K562 (cell line): ENCODE results near the gene ACER3. TPM values are rescaled to one million over a fixed set of nuclear protein-coding genes. Genes with fewer than 3 reads are reported as not detected.

ENCODE experiments used
- ATAC-seq: fragments of 200-7000 bp; cut with Tn5 transposase; 3 replicates; pipeline ENCODE4 v1.9.1; 2020; ENCODE audit warnings: moderate library complexity
- BruUV-seq: library from RNA; stranded (reverse); fragments of 400-500 nt; replicated peaks from 2 replicates; lab custom pipeline; 2021; lab: Mats Ljungman, UMichigan
- CTCF ChIA-PET: fragments of 300-600 bp; formaldehyde crosslinking; extraction: SDS; loops from one replicate; lab custom pipeline; 2021; ENCODE audit warnings: low intra/inter-chr PET ratio; lab: Yijun Ruan, JAX
- POLR2A ChIA-PET: fragments of 300-600, 350-650 bp; sonication (Branson Sonifier 250); formaldehyde crosslinking; extraction: SDS; loops from one replicate; lab custom pipeline; 2021; ENCODE audit warnings: antibody characterized with exemption, inconsistent platforms; lab: Yijun Ruan, JAX
- DNase-seq, 4 experiments: peaks; one replicate each; pipeline versions ENCODE4 v3.0.0 to v3.0.0-alpha.2; 2011 to 2018; ENCODE audit warnings: low spot score in 3 of 4, mixed read lengths in 3 of 4; ENCODE audit errors: extremely low read depth in 1 of 4
- FAIRE-seq: peaks from 2 replicates; lab custom pipeline; 2011; peaks lifted over from hg19 to GRCh38; lab: Jason Lieb, UNC
- H2AFZ ChIP-seq: 2 replicates; pipeline ENCODE4 v1.6.0; 2011; ENCODE audit warnings: low read depth, low read length, control low read depth, inconsistent platforms
- H3K27ac ChIP-seq: fragments of 200-600 bp; 3 replicates; pipeline ENCODE4 v1.8.0; 2011; ENCODE audit warnings: low read depth, mild to moderate bottlenecking, control low read depth, inconsistent platforms, low read length, moderate library complexity, mixed read lengths; ENCODE audit errors: extremely low read depth
- H3K27me3 ChIP-seq, 2 experiments: fragments of 300-600 bp in 1 of 2; 2 replicates in 1 of 2; 3 replicates in 1 of 2; pipeline versions ENCODE4 v1.6.0 to v1.8.0; 2011; ENCODE audit warnings: inconsistent platforms in 2 of 2, low read length in 2 of 2, mild to moderate bottlenecking in 1 of 2, mixed read lengths in 1 of 2, moderate library complexity in 1 of 2; ENCODE audit not compliant: control insufficient read depth in 2 of 2, insufficient read depth in 2 of 2
- H3K36me3 ChIP-seq: fragments of 300-600 bp; 3 replicates; pipeline ENCODE4 v1.8.0; 2011; ENCODE audit warnings: mild to moderate bottlenecking, low read length, inconsistent platforms; ENCODE audit not compliant: control insufficient read depth, insufficient read depth
- H3K4me1 ChIP-seq, 2 experiments: fragments of 200-600 bp in 1 of 2; replicated peaks in 1 of 2; 2 replicates in 1 of 2; 3 replicates in 1 of 2; pipeline versions ENCODE4 v1.5.1 to v1.8.0; 2011; ENCODE audit warnings: inconsistent platforms in 2 of 2, low read length in 2 of 2, mild to moderate bottlenecking in 1 of 2, mixed read lengths in 1 of 2, moderate library complexity in 1 of 2; ENCODE audit not compliant: control insufficient read depth in 2 of 2, insufficient read depth in 2 of 2
- H3K4me2 ChIP-seq: 2 replicates; pipeline ENCODE4 v1.6.1; 2011; ENCODE audit warnings: low read length, control low read depth, inconsistent platforms, mixed read lengths; ENCODE audit not compliant: insufficient read depth
- H3K4me3 ChIP-seq: fragments of 200-600 bp; sonication (generic), shearing (Covaris generic); 2 replicates; pipeline ENCODE4 v1.5.1; 2016; ENCODE audit warnings: control low read depth, inconsistent platforms
- H3K79me2 ChIP-seq: fragments of 200-600 bp; 3 replicates; pipeline ENCODE4 v1.8.0; 2011; ENCODE audit warnings: low read length, inconsistent platforms; ENCODE audit not compliant: control insufficient read depth, insufficient read depth
- H3K9ac ChIP-seq, 2 experiments: 2 replicates each; pipeline versions ENCODE4 v1.6.0 to v1.6.1; 2011; ENCODE audit warnings: low read depth in 2 of 2, low read length in 2 of 2, control low read depth in 1 of 2, inconsistent platforms in 1 of 2, mild to moderate bottlenecking in 1 of 2, mixed read lengths in 1 of 2; ENCODE audit not compliant: insufficient read depth in 1 of 2
- H3K9me1 ChIP-seq: one replicate; pipeline ENCODE4 v1.6.0; 2011; ENCODE audit warnings: inconsistent platforms, mild to moderate bottlenecking, low read length, moderate library complexity; ENCODE audit not compliant: control insufficient read depth, insufficient read depth
- H3K9me3 ChIP-seq: replicated peaks from 2 replicates; pipeline ENCODE4 v1.5.1; 2011; ENCODE audit warnings: low read depth, low read length, inconsistent platforms; ENCODE audit not compliant: control insufficient read depth, insufficient read depth
- H4K20me1 ChIP-seq: replicated peaks from 2 replicates; pipeline ENCODE4 v1.6.1; 2011; ENCODE audit warnings: low read length, inconsistent platforms, mixed read lengths; ENCODE audit not compliant: control insufficient read depth, insufficient read depth
- C11orf30 ChIP-seq: fragments of 450-650 bp; IDR thresholded peaks from 2 replicates; pipeline ENCODE4 v1.6.1; 2016; ENCODE audit warnings: low read depth, mild to moderate bottlenecking
- CBFB ChIP-seq: sonication (generic); formaldehyde crosslinking; IDR thresholded peaks from 2 replicates; pipeline ENCODE4 v1.4.0; 2020; ENCODE audit warnings: mild to moderate bottlenecking, missing genetic modification reagents
- CEBPB ChIP-seq: fragments of 450-650 bp; IDR thresholded peaks from 2 replicates; pipeline ENCODE4 v1.6.1; 2016; ENCODE audit warnings: missing genetic modification characterization, missing compliant biosample characterization
- CEBPG ChIP-seq, 3 experiments: fragments of 200-800 bp in 1 of 3; sonication (Bioruptor generic) in 1 of 3; sonication (generic) in 1 of 3; formaldehyde crosslinking in 1 of 3; IDR thresholded peaks in 2 of 3; conservative IDR thresholded peaks in 1 of 3; 2 replicates each; pipeline versions ENCODE4 v1.6.1 to v1.8.0; 2016 to 2022; ENCODE audit warnings: missing compliant biosample characterization in 2 of 3, missing genetic modification characterization in 2 of 3, mild to moderate bottlenecking in 1 of 3, missing genetic modification reagents in 1 of 3
- FOXJ2 ChIP-seq: fragments of 200-800 bp; sonication (Bioruptor generic); IDR thresholded peaks from 2 replicates; pipeline ENCODE4 v1.6.1; 2016; ENCODE audit warnings: missing genetic modification characterization, missing compliant biosample characterization
- GTF3C2 ChIP-seq: IDR thresholded peaks from 3 replicates; pipeline ENCODE4 v1.6.1; 2011; ENCODE audit warnings: borderline replicate concordance, mild to moderate bottlenecking, moderate library complexity; ENCODE audit not compliant: insufficient read length; ENCODE audit errors: extremely low read depth
- MAFF ChIP-seq: IDR thresholded peaks from 2 replicates; pipeline ENCODE4 v1.6.1; 2012; ENCODE audit warnings: low read length, improper control_type of control experiment
- MAFG ChIP-seq: fragments of 450-650 bp; conservative IDR thresholded peaks from 2 replicates; pipeline ENCODE4 v1.6.1; 2016; ENCODE audit warnings: missing genetic modification characterization, missing compliant biosample characterization
- MAFK ChIP-seq: IDR thresholded peaks from 2 replicates; pipeline ENCODE4 v1.6.1; 2011; ENCODE audit warnings: low read length, improper control_type of control experiment
- NFATC3 ChIP-seq: fragments of 450-650 bp; IDR thresholded peaks from 2 replicates; pipeline ENCODE4 v1.6.1; 2017; ENCODE audit warnings: mild to moderate bottlenecking
- NFE2 ChIP-seq: IDR thresholded peaks from 2 replicates; pipeline ENCODE4 v1.6.1; 2014; ENCODE audit warnings: antibody characterized with exemption, low read depth
- PKNOX1 ChIP-seq: fragments of 450-650 bp; IDR thresholded peaks from 2 replicates; pipeline ENCODE4 v1.6.1; 2016
- SIX5 ChIP-seq, 2 experiments: IDR thresholded peaks; 2 replicates each; pipeline ENCODE4 v1.6.1; 2011; ENCODE audit warnings: low read length in 2 of 2, borderline replicate concordance in 1 of 2, low read depth in 1 of 2, mild to moderate bottlenecking in 1 of 2, moderate library complexity in 1 of 2; ENCODE audit not compliant: insufficient read depth in 1 of 2
- ZBTB17 ChIP-seq: fragments of 450-650 bp; formaldehyde crosslinking; IDR thresholded peaks from 2 replicates; pipeline ENCODE4 v1.4.0; 2020; ENCODE audit warnings: mild to moderate bottlenecking
- ZNF23 ChIP-seq: fragments of 250-450 bp; sonication (Bioruptor Pico); IDR thresholded peaks from 2 replicates; pipeline ENCODE4 v1.4.0; 2020; ENCODE audit warnings: mild to moderate bottlenecking
- ZNF277 ChIP-seq: fragments of 250-450 bp; sonication (Bioruptor Pico); IDR thresholded peaks from 2 replicates; pipeline ENCODE4 v1.8.0; 2022; ENCODE audit warnings: inconsistent platforms, mild to moderate bottlenecking, moderate library complexity, borderline replicate concordance
- WGBS: fragments of 100-300 bp; shearing (Covaris generic); methylation state at CpG from one replicate; pipeline ENCODE4 v1.1.6; 2016; ENCODE audit warnings: low coverage, mixed read lengths; ENCODE audit not compliant: insufficient coverage; ENCODE audit errors: missing lambda C conversion rate; 5-methylcytosine and 5-hydroxymethylcytosine counted together
- in situ Hi-C: fragments of 300-500 bp; cut with MboI; formaldehyde crosslinking; loops from 4 replicates; pipeline ENCODE4 v1.15.0; 2018; ENCODE audit warnings: inconsistent platforms, mixed read lengths
- intact Hi-C: fragments of 100-400 bp; cut with micrococcal nuclease; formaldehyde crosslinking; loops from 2 replicates; pipeline ENCODE4 v1.14.2; 2022
- polyA plus RNA-seq, 8 experiments: library from polyadenylated mRNA; depleted of rRNA in 4 of 8; stranded (reverse) in 5 of 8; unstranded in 3 of 8; fragments of >200 nt; fragmentation: Nextera tagmentation in 2 of 8; fragmentation: Illumina TruSeq in 1 of 8; extraction: Ambion mirVana in 2 of 8; extraction: Trizol in 1 of 8; gene quantifications; 2 replicates each; pipeline versions ENCODE4 v1.2.1 to v1.2.3, GENCODE V29; 2011 to 2014; ENCODE audit warnings: inconsistent platforms in 1 of 8, missing spikeins in 1 of 8
- total RNA-seq, 7 experiments: library from RNA; depleted of rRNA in 6 of 7; stranded (reverse); fragments of >200 nt in 6 of 7; fragmentation: Illumina TruSeq in 2 of 7; extraction: Trizol in 2 of 7; gene quantifications; 2 replicates each; pipeline versions ENCODE4 v1.2.1 to v1.2.3, GENCODE V29; 2011 to 2021; ENCODE audit warnings: low replicate concordance in 1 of 7

The ACER3 gene
- total and polyA plus RNA-seq, 9 of the 15 experiments (the other 6 are each of a cell fraction or from before 2014, with no cell fraction given), result 2.0 to 23.8 (median 9.5) TPM

GRCh38 chr11:76902121-76903014 is 41.6 kb downstream of the ACER3 start:
- H3K9ac ChIP-seq, result no peak overlapping the region
- ChIA-PET CTCF (no interaction called here), POLR2A (interaction anchor here (0.6 to 1.2 kb wide), 2 partner anchors 39 to 62 kb away, joined by 3 to 4 read pairs; no protein-coding TSS in a partner anchor)
- FAIRE-seq (peak; percentile 23), ATAC-seq (peak; percentile 42), DNase-seq (no peak)
- in situ Hi-C loops (no loop called here), intact Hi-C loops (no loop called here)
- no peaks in the 10 kb centered on the region for H3K9me1 ChIP-seq
- no peak overlapping the region for H3K27ac ChIP-seq
- H3K36me3 ChIP-seq, result no peaks in the 10 kb centered on the region; the same call in 2 of the 3 replicates
- no peak overlapping the region for H3K4me2 ChIP-seq
- no peaks in the 10 kb centered on the region; the same call in 2 of the 3 replicates for H3K79me2 ChIP-seq
- peaks cover 3% of the 10 kb centered on the region; the same call in 1 of the 2 replicates for H3K9me3 ChIP-seq
- BruUV-seq, result no TSS peak
- H3K27me3 ChIP-seq, result no peaks in the 10 kb centered on the region
- no peak overlapping the region for H2AFZ ChIP-seq
- peaks cover 0 to 16% of the 10 kb centered on the region in 2 experiments; a peak in 3 of 5 replicates for H3K4me1 ChIP-seq
- 50% methylated on average over 5 of the region's 5 CpGs for WGBS
- no peaks in the 10 kb centered on the region for H4K20me1 ChIP-seq
- H3K4me3 ChIP-seq, result no peak overlapping the region
- TF ChIP-seq SIX5 (IDR thresholded peaks at IDR 0.05; ENCODE audit: borderline replicate concordance in 1 of 2, insufficient read depth in 1 of 2, low read depth in 1 of 2, low read length in 2 of 2) (no peak), FOXJ2 (tag) (no peak), NFATC3 (no peak), ZBTB17 (CRISPR knock-in tag) (peak; percentile 92), CEBPG (CRISPR knock-in tag; IDR thresholded peaks at IDR 0.05) (no peak), CEBPG (tag; conservative IDR thresholded peaks at IDR 0.05 in 1 of 2, IDR thresholded peaks at IDR 0.05 in 1 of 2) (0 out of 4 replicates have a peak, but pooled peaks of 1 of the 2 experiments have one; percentile 19), CBFB (CRISPR knock-in tag) (no peak), C11orf30 (peak; percentile 64; the same call in 1 of the 2 replicates), GTF3C2 (no peak), MAFG (tag) (peak; percentile 63), NFE2 (peak; percentile 62), PKNOX1 (no peak), MAFF (peak; percentile 23; the same call in 1 of the 2 replicates), ZNF277 (CRISPR knock-in tag) (no peak), MAFK (peak; percentile 26; the same call in 1 of the 2 replicates), CEBPB (tag) (peak; percentile 55), ZNF23 (CRISPR knock-in tag) (no peak)
